Measurements from ENCODE around the gene FKBP3.
"Not testable (repeated sequence)": the region's sequence is repeated elsewhere in the genome, so short reads cannot be mapped to it uniquely, and the experiment has no call there.

The FKBP3 gene

GRCh38 chr14:45112896-45113781, 21.1 kb downstream of the FKBP3 start:
- DNase-seq (ENCODE audit: low read depth): no peak

- no peak for DNase-seq (ENCODE audit: low read depth)
Measured at GRCh38 chr14:45104561-45104960, 29.7 kb downstream of the FKBP3 start.

- DNase-seq (ENCODE audit: low read depth): no peak
Measured at GRCh38 chr14:45103806-45104205, 30.5 kb downstream of the FKBP3 start.

- no peak for DNase-seq (ENCODE audit: low read depth)
Measured at GRCh38 chr14:45096218-45096617, 38.1 kb downstream of the FKBP3 start.

- DNase-seq (ENCODE audit: low read depth): no peak
Measured at GRCh38 chr14:45095143-45095542, 39.1 kb downstream of the FKBP3 start.

GRCh38 chr14:45094275-45094674, 40.0 kb downstream of the FKBP3 start:
- no peak for DNase-seq (ENCODE audit: low read depth)

GRCh38 chr14:45091710-45092109, 42.6 kb downstream of the FKBP3 start:
- peak; percentile 52 for DNase-seq (ENCODE audit: low read depth)

- no peak for DNase-seq (ENCODE audit: low read depth)
Measured at GRCh38 chr14:45089813-45090212, 44.5 kb downstream of the FKBP3 start.

- no peak for DNase-seq (ENCODE audit: low read depth)
Measured at GRCh38 chr14:45084946-45085346, 49.3 kb downstream of the FKBP3 start.

- peak; percentile 70 for DNase-seq (ENCODE audit: low read depth)
Measured at GRCh38 chr14:45083976-45084722, 50.1 kb downstream of the FKBP3 start, which contains the start of gene PRPF39. PRPF39 (plus strand) TSS chr14:45084116; CDS start chr14:45095240, 11,124 bp downstream.

- DNase-seq (ENCODE audit: low read depth): no peak
Measured at GRCh38 chr14:45083617-45083975, 50.7 kb downstream of the FKBP3 start.

GRCh38 chr14:45082420-45082819, 51.9 kb downstream of the FKBP3 start:
- DNase-seq (ENCODE audit: low read depth): no peak

- DNase-seq (ENCODE audit: low read depth): not testable (repeated sequence)
Measured at GRCh38 chr14:45081096-45081495, 53.2 kb downstream of the FKBP3 start.

- DNase-seq (ENCODE audit: low read depth): not testable (repeated sequence)
Measured at GRCh38 chr14:45080416-45080968, 53.8 kb downstream of the FKBP3 start.

- no peak for DNase-seq (ENCODE audit: low read depth)
Measured at GRCh38 chr14:45078323-45078722, 56.0 kb downstream of the FKBP3 start.

- DNase-seq (ENCODE audit: low read depth): no peak
Measured at GRCh38 chr14:45073231-45073879, 60.9 kb downstream of the FKBP3 start.

GRCh38 chr14:45072126-45072525, 62.2 kb downstream of the FKBP3 start:
- DNase-seq (ENCODE audit: low read depth): no peak

GRCh38 chr14:45070215-45070614, 64.1 kb downstream of the FKBP3 start:
- no peak for DNase-seq (ENCODE audit: low read depth)

- no peak for DNase-seq (ENCODE audit: low read depth)
Measured at GRCh38 chr14:45068396-45068795, 65.9 kb downstream of the FKBP3 start.

GRCh38 chr14:45066667-45067066, 67.6 kb downstream of the FKBP3 start:
- DNase-seq (ENCODE audit: low read depth): no peak

GRCh38 chr14:45065956-45066355, 68.3 kb downstream of the FKBP3 start:
- no peak for DNase-seq (ENCODE audit: low read depth)

Data from HS-5 (cell line).